Measurements from ENCODE around the gene ELFN1.

Gene ELFN1

GRCh38 chr7:1663857-1664651 lies 6.0 kb upstream of the ELFN1 start:
- no peak for DNase-seq (ENCODE audit: low read depth)

GRCh38 chr7:1664711-1665548 lies 5.1 kb upstream of the ELFN1 start:
- peak; percentile 63 for DNase-seq (ENCODE audit: low read depth)

GRCh38 chr7:1665549-1666316 lies 4.3 kb upstream of the ELFN1 start:
- peak; percentile 54 for DNase-seq (ENCODE audit: low read depth)

GRCh38 chr7:1666317-1666822 lies 3.7 kb upstream of the ELFN1 start:
- peak; percentile 25 for DNase-seq (ENCODE audit: low read depth)

- peak; percentile 34 for DNase-seq (ENCODE audit: low read depth)
Observed at GRCh38 chr7:1666823-1667565, 3.1 kb upstream of the ELFN1 start.

GRCh38 chr7:1667566-1668395 lies 2.3 kb upstream of the ELFN1 start:
- DNase-seq (ENCODE audit: low read depth): no peak

GRCh38 chr7:1668396-1669063 lies 1.5 kb upstream of the ELFN1 start:
- DNase-seq (ENCODE audit: low read depth): no peak

- no peak for DNase-seq (ENCODE audit: low read depth)
Observed at GRCh38 chr7:1669064-1669951, 769 bp upstream of the ELFN1 start.

- DNase-seq (ENCODE audit: low read depth): no peak
Observed at GRCh38 chr7:1670894-1671593, 967 bp downstream of the ELFN1 start.

- DNase-seq (ENCODE audit: low read depth): no peak
Observed at GRCh38 chr7:1671594-1672451, 1.7 kb downstream of the ELFN1 start.

GRCh38 chr7:1672851-1673486 lies 2.9 kb downstream of the ELFN1 start:
- DNase-seq (ENCODE audit: low read depth): no peak

- DNase-seq (ENCODE audit: low read depth): no peak
Observed at GRCh38 chr7:1673581-1674118, 3.6 kb downstream of the ELFN1 start.

GRCh38 chr7:1674161-1675035 lies 4.3 kb downstream of the ELFN1 start:
- no peak for DNase-seq (ENCODE audit: low read depth)

- DNase-seq (ENCODE audit: low read depth): no peak
Observed at GRCh38 chr7:1675036-1675671, 5.1 kb downstream of the ELFN1 start.
